Small intestine (tissue), 7 donors: ENCODE data around the gene NUP188. TPM values are rescaled to one million over a fixed set of nuclear protein-coding genes. Genes with fewer than 3 reads are reported as not detected.

ENCODE experiments used
- DNase-seq, 2 donors: peaks; one replicate each; pipeline versions ENCODE4 v3.0.0 to v3.0.0-alpha.2; 2013
- FAIRE-seq: peaks from 2 replicates; lab custom pipeline; 2012; peaks lifted over from hg19 to GRCh38; lab: Jason Lieb, UNC
- H3K27ac ChIP-seq, 3 donors: one replicate each; pipeline ENCODE4 v1.5.1; 2013; ENCODE audit warnings: low read length in 2 of 3, mild to moderate bottlenecking in 2 of 3, control low read depth in 1 of 3, inconsistent platforms in 1 of 3, low read depth in 1 of 3, moderate library complexity in 1 of 3
- H3K27me3 ChIP-seq, 3 donors: one replicate each; pipeline ENCODE4 v1.6.1; 2013; ENCODE audit warnings: low read length in 3 of 3, inconsistent platforms in 1 of 3; ENCODE audit not compliant: control insufficient read depth in 3 of 3, insufficient read depth in 3 of 3
- H3K36me3 ChIP-seq, 3 donors: one replicate each; pipeline ENCODE4 v1.6.1; 2013; ENCODE audit warnings: low read length in 3 of 3, inconsistent platforms in 1 of 3, low read depth in 1 of 3, mild to moderate bottlenecking in 1 of 3, moderate library complexity in 1 of 3; ENCODE audit not compliant: control insufficient read depth in 3 of 3, insufficient read depth in 2 of 3
- H3K4me1 ChIP-seq, 3 donors: one replicate each; pipeline ENCODE4 v1.6.1; 2013; ENCODE audit warnings: low read length in 2 of 3, inconsistent platforms in 1 of 3, low read depth in 1 of 3, mild to moderate bottlenecking in 1 of 3, moderate library complexity in 1 of 3; ENCODE audit not compliant: control insufficient read depth in 3 of 3, insufficient read depth in 2 of 3
- H3K4me3 ChIP-seq, 3 donors: one replicate each; pipeline ENCODE4 v1.5.1; 2013; ENCODE audit warnings: low read length in 3 of 3, control low read depth in 1 of 3, inconsistent platforms in 1 of 3, low read depth in 1 of 3, mild to moderate bottlenecking in 1 of 3, moderate library complexity in 1 of 3
- H3K9me3 ChIP-seq, 2 donors: one replicate each; pipeline ENCODE4 v1.6.1; 2013; ENCODE audit warnings: low read depth in 1 of 2, low read length in 1 of 2; ENCODE audit not compliant: control insufficient read depth in 2 of 2, insufficient read depth in 1 of 2
- WGBS, 3 donors: extraction: QIAGEN DNeasy Blood & Tissue Kit; methylation state at CpG; one replicate each; pipeline ENCODE4 v1.1.7; 2013; 5-methylcytosine and 5-hydroxymethylcytosine counted together
- polyA plus RNA-seq, 4 donors: library from polyadenylated mRNA; stranded (reverse) in 3 of 4; unstranded in 1 of 4; fragments of 200-250 nt in 3 of 4; fragments of 120-200 nt in 1 of 4; gene quantifications; one replicate each; pipeline versions ENCODE4 v1.2.1 to v1.2.3, GENCODE V29; 2013
- donor health status: healthy with polysubstance abuse.
- donor health status: control.
- donor health status: control.
- donor health status: Bipolar disorder and iron deficiency.
- donor health status: healthy.

The NUP188 gene
- polyA plus RNA-seq, 4 donors = 4.9 to 28.9 (median 9.9) TPM

- Histone ChIP-seq H3K4me1 (no peaks in the 10 kb centered on the region), H3K4me3 (no peak overlapping the region), H3K36me3 (peaks cover 6 to 84% (median 26%) of the 10 kb centered on the region in 3 donors), H3K27ac (no peak overlapping the region), H3K27me3 (no peaks in the 10 kb centered on the region), H3K9me3 (no peaks in the 10 kb centered on the region)
- 95 to 97% (median 96%) methylated on average over 9 to 11 of the region's 11 CpGs for WGBS, 3 donors
- DNase-seq = no peak
- no peak for FAIRE-seq
Observed at GRCh38 chr9:129014124-129014523, 66.6 kb downstream of the NUP188 start.

- no peaks in the 10 kb centered on the region for H3K4me1 ChIP-seq
- WGBS, 3 donors = 86 to 95% (median 94%) methylated on average over 8 of the region's 8 CpGs
- no peaks in the 10 kb centered on the region for H3K27me3 ChIP-seq
- no peak for DNase-seq
- no peak overlapping the region for H3K27ac ChIP-seq
- H3K36me3 ChIP-seq = peaks cover 6 to 84% (median 26%) of the 10 kb centered on the region in 3 donors
- no peak for FAIRE-seq
- H3K4me3 ChIP-seq = no peak overlapping the region
- H3K9me3 ChIP-seq = no peaks in the 10 kb centered on the region
Observed at GRCh38 chr9:129014608-129015007, 67.1 kb downstream of the NUP188 start.

- H3K27me3 ChIP-seq = no peaks in the 10 kb centered on the region
- H3K36me3 ChIP-seq = peaks cover 0 to 49% (median 3%) of the 10 kb centered on the region in 3 donors
- WGBS, 3 donors = 21 to 46% (median 30%) methylated on average over 8 of the region's 8 CpGs
- no peak overlapping the region for H3K4me3 ChIP-seq
- DNase-seq = peak in 1 of 2 donors; percentile 50
- H3K9me3 ChIP-seq = no peaks in the 10 kb centered on the region
- peak overlapping the region in 2 of 3 donors; percentile 44 to 89 for H3K27ac ChIP-seq
- peaks cover 0 to 3% (median 3%) of the 10 kb centered on the region in 3 donors for H3K4me1 ChIP-seq
- FAIRE-seq = no peak
Observed at GRCh38 chr9:129021091-129021490, 73.6 kb downstream of the NUP188 start.

GRCh38 chr9:129022037-129022436, 74.5 kb downstream of the NUP188 start:
- peaks cover 0 to 45% (median 3%) of the 10 kb centered on the region in 3 donors for H3K36me3 ChIP-seq
- 77 to 82% (median 81%) methylated on average over 9 of the region's 9 CpGs for WGBS, 3 donors
- H3K27ac ChIP-seq = peak overlapping the region in 1 of 3 donors; percentile 47
- H3K4me1 ChIP-seq = peaks cover 3 to 11% (median 4%) of the 10 kb centered on the region in 3 donors
- no peaks in the 10 kb centered on the region for H3K27me3 ChIP-seq
- DNase-seq (no peak), FAIRE-seq (no peak)
- H3K4me3 ChIP-seq = no peak overlapping the region
- H3K9me3 ChIP-seq = no peaks in the 10 kb centered on the region

- Histone ChIP-seq H3K9me3 (no peaks in the 10 kb centered on the region), H3K4me1 (peaks cover 3 to 15% (median 10%) of the 10 kb centered on the region in 3 donors), H3K27ac (no peak overlapping the region), H3K4me3 (no peak overlapping the region), H3K36me3 (peaks cover 0 to 40% (median 3%) of the 10 kb centered on the region in 3 donors), H3K27me3 (no peaks in the 10 kb centered on the region)
- DNase-seq = no peak
- FAIRE-seq = no peak
- WGBS, 3 donors = 71 to 78% (median 71%) methylated on average over 16 of the region's 16 CpGs
Observed at GRCh38 chr9:129023036-129023907, 75.8 kb downstream of the NUP188 start.

- no peak for FAIRE-seq
Observed at GRCh38 chr9:129023908-129024233, 76.4 kb downstream of the NUP188 start.

GRCh38 chr9:129026442-129027223, 79.1 kb downstream of the NUP188 start:
- FAIRE-seq (no peak), DNase-seq (peak; percentile 48 to 76)
- H3K27me3 ChIP-seq = no peaks in the 10 kb centered on the region
- WGBS, 3 donors = 14 to 48% (median 26%) methylated on average over 17 of the region's 17 CpGs
- peaks cover 0 to 16% (median 0%) of the 10 kb centered on the region in 3 donors for H3K36me3 ChIP-seq
- peaks cover 3 to 20% (median 10%) of the 10 kb centered on the region in 3 donors for H3K4me1 ChIP-seq
- H3K9me3 ChIP-seq = no peaks in the 10 kb centered on the region
- peak overlapping the region in 2 of 3 donors; percentile 58 to 69 for H3K4me3 ChIP-seq
- H3K27ac ChIP-seq = peak overlapping the region; percentile 12 to 37 (median 24)

More at GRCh38 chr9:129023908-129024233, 76.4 kb downstream of the NUP188 start:
- DNase-seq = no peak
- Histone ChIP-seq H3K27ac (no peak overlapping the region), H3K27me3 (no peaks in the 10 kb centered on the region), H3K36me3 (peaks cover 0 to 34% (median 2%) of the 10 kb centered on the region in 3 donors), H3K4me1 (peaks cover 3 to 15% (median 10%) of the 10 kb centered on the region in 3 donors), H3K9me3 (no peaks in the 10 kb centered on the region), H3K4me3 (no peak overlapping the region)
- 61 to 69% (median 64%) methylated on average over 4 of the region's 4 CpGs for WGBS, 3 donors

- Histone ChIP-seq H3K4me1 (peaks cover 0 to 20% (median 10%) of the 10 kb centered on the region in 3 donors), H3K36me3 (peaks cover 0 to 12% (median 0%) of the 10 kb centered on the region in 3 donors), H3K9me3 (no peaks in the 10 kb centered on the region), H3K4me3 (peak overlapping the region; percentile 58 to 69 (median 65)), H3K27ac (peak overlapping the region; percentile 12 to 58 (median 24)), H3K27me3 (no peaks in the 10 kb centered on the region)
- DNase-seq = peak in 1 of 2 donors; percentile 34
- no peak for FAIRE-seq
- WGBS, 3 donors = 17 to 25% (median 18%) methylated on average over 9 of the region's 9 CpGs
Observed at GRCh38 chr9:129027224-129027684, 79.8 kb downstream of the NUP188 start.
